ENCODE data around the gene DYRK1A.

DYRK1A gene

DNA sequence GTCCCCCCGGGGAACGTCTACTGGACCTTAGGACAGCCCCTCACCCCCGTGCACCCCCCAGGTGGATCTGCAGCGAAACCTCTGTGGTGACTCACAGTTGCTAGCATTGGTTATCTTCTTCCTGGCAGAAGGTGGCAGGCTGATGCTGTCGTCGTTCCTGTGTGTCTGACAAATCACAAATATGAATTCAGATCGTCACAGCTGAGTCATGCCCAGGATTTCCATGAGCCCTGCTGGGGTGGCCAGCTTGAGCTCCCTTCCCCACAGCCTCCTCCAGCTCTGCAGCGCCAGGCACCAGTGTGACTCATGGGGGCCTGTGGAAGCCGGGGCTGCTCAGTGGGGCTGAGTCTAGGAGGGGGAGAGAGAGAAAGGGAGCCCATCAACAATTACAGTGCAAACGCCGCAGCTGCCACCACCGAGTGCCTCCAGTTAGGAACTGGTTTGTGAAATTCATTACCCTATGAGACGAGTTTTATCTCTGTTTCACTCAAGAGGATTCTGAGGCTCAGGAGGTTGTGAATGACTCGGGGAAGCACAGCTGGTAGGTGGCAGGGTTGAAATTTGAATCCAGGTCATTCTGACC, 197.9 kb downstream of the DYRK1A start:
- no peaks in the 10 kb centered on the region for H3K9me3 Mint-ChIP-seq
- peaks cover 12% of the 10 kb centered on the region for H3K36me3 Mint-ChIP-seq (ENCODE audit: insufficient read depth)
- H3K4me3 Mint-ChIP-seq, result peak overlapping the region; percentile 94
- H3K27ac Mint-ChIP-seq (ENCODE audit: low read depth), result peak overlapping the region; percentile 98
- peaks cover 13% of the 10 kb centered on the region for H3K4me1 Mint-ChIP-seq
- no peaks in the 10 kb centered on the region for H3K27me3 Mint-ChIP-seq
- peak in 1 of 2 donors; percentile 78 for DNase-seq (ENCODE audit: low spot score in 2 of 2)
- peak; percentile 83 for ATAC-seq (replicated peaks; ENCODE audit: extremely low read depth, poor library complexity, severe bottlenecking)

DNA sequence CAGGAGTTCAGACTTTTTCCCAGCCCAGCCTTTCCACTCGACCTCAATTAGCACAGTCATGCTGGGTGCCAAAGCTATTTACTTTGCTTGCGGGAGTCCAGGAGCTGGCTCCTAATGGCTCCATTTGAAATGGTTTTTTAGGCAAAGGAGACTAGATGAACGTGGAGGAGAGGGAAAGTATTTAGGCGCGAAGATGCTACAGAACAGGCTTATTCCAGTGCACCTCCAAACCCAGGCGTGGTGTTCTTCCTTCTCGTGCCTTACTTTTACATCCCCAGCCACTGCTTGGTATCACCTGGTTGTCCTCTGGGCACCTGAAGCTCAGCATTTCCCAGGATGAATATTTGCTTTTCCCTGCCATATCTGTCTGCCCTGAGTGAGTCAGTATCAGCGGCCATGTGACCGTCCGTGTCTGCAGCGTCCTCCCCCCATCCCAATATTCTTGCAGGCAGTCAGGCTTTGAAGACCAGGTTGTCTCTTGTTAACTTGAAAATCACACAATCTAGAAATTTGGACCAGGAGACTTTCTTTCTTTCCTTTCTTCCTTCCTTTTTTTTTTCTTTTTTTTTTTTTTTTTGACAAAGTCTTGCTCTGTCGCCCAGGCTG, 198.5 kb downstream of the DYRK1A start:
- DNase-seq (ENCODE audit: low spot score in 2 of 2), result no peak

DNA sequence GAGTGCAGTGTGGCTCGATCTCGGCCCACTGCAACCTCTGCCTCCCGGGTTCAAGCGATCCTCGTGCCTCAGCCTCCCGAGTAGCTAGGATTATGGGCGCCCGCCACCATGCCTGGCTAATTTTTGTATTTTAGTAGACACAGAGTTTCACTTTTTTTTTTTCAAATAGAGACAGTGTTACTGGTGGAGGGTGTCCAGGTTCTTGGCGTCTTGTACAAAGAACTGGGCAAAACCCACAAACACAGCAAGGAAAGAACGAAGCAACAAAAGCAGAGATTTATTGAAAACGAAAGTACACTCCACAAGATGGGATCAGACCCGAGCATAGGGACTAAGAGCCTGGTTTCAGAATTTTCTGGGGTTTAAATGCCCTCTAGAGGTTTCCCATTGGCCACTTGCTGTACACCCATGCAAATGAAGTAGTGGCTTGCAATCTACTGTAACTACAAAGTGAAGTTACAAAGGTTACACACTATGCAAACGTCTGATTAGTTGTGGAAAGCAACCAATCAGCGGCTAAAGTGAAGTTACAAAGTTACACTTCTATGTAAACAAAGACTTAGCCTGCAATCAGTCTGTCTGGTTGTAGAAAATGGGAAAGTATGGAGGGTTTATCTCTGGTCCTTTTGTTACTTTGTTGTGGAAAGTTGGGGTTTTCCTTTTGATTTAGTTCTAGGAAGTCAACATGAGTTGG, 199.1 kb downstream of the DYRK1A start:
- peak overlapping the region; percentile 98 for H3K27ac Mint-ChIP-seq (ENCODE audit: low read depth)
- ATAC-seq (replicated peaks; ENCODE audit: extremely low read depth, poor library complexity, severe bottlenecking), result no peak

More for the DNA sequence above, 198.5 kb downstream of the DYRK1A start:
- ATAC-seq (replicated peaks; ENCODE audit: extremely low read depth, poor library complexity, severe bottlenecking), result no peak
- Mint-ChIP-seq H3K9me3 (no peaks in the 10 kb centered on the region), H3K4me3 (peak overlapping the region; percentile 94), H3K27ac (ENCODE audit: low read depth) (peak overlapping the region; percentile 98), H3K36me3 (ENCODE audit: insufficient read depth) (peaks cover 12% of the 10 kb centered on the region), H3K4me1 (peaks cover 13% of the 10 kb centered on the region), H3K27me3 (no peaks in the 10 kb centered on the region)

DNA sequence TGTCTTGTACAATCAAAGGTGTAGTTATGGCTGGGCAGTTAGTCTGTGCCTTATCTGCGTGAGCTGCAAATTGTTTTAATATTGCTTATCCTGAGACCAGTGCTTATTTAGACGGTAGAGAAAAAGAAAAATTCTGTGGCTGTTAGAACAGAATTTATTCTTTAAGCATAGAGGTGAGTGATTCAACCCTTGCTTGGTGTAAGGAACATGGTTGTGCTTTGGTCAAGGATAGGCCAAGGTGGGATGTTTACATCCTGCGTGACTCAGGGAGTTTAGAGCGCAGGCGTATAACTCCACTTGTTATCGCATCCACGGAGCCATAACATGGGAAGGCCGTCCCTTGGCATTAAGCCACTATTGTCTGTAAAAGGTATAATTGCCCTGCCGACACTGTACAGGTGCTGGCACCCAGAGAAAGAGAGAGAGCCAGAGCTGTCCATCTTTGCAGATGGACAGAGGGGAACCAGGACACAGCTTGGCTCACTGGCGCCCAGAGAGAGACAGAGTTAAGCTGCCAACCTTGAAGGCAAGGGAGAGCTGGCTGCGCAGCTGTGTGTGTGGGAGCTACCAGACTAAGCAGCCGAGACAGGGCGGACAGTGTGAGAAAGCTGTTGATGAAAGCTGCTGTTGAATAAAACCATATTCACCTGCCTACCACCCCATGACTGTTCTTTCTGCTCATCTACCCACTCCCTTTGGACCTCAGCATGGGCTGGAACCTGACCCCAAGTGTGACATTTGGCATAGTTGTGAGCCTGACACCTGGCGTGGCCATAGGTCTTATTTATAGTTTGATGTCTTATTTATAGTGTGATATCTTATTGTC, 200.4 kb downstream of the DYRK1A start:
- peaks cover 7% of the 10 kb centered on the region for H3K27me3 Mint-ChIP-seq
- peaks cover 13% of the 10 kb centered on the region for H3K4me1 Mint-ChIP-seq
- H3K36me3 Mint-ChIP-seq (ENCODE audit: insufficient read depth), result peaks cover 14% of the 10 kb centered on the region
- ATAC-seq (replicated peaks; ENCODE audit: extremely low read depth, poor library complexity, severe bottlenecking) (no peak), DNase-seq (ENCODE audit: low spot score in 2 of 2) (no peak)
- no peak overlapping the region for H3K4me3 Mint-ChIP-seq
- no peaks in the 10 kb centered on the region for H3K9me3 Mint-ChIP-seq
- H3K27ac Mint-ChIP-seq (ENCODE audit: low read depth), result no peak overlapping the region

More for the DNA sequence above, 199.1 kb downstream of the DYRK1A start:
- H3K4me1 Mint-ChIP-seq, result peaks cover 13% of the 10 kb centered on the region
- DNase-seq (ENCODE audit: low spot score in 2 of 2), result no peak
- peaks cover 12% of the 10 kb centered on the region for H3K36me3 Mint-ChIP-seq (ENCODE audit: insufficient read depth)
- peak overlapping the region; percentile 65 for H3K4me3 Mint-ChIP-seq
- no peaks in the 10 kb centered on the region for H3K9me3 Mint-ChIP-seq
- H3K27me3 Mint-ChIP-seq, result no peaks in the 10 kb centered on the region

DNA sequence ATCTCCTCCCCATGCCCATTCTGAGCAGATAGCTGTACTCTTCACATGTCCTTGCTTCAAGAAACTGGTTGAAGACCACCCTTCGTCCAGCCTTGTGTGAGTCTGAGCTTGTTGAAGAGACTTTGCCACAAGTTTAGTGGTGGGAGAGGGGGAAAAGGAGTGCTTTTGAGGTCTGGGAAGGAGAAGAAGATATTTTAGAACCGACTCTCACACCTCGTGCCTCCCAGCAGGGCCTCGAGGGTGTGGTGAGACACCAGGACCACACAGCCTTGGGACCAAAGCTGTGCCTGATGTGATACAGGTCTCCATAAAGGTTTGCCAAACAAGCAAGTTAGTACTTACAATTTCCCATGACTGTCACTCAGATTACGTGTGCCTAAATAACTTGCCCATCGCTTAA, 201.8 kb downstream of the DYRK1A start:
- H3K27me3 Mint-ChIP-seq, result peaks cover 13% of the 10 kb centered on the region

DNA sequence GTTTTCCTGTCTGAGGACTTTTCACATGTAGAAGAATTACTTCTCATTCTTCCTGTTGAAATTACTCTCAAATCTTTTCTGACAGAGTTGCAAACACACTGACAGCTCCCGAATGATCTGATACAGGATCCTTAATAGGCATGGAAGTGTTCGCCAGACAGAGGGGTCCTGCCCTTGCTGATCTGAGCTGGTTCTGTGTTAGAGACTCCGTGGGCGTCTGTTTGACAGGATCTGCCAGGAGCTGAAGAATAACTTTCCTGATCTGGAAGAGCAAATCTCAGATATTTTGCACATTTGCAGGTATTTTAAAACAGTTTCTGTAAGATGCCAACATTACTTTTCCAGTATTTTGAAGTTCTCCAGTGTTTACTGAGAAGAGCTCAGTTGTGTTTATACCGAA, 202.3 kb downstream of the DYRK1A start:
- no peak overlapping the region for H3K4me3 Mint-ChIP-seq
- ATAC-seq (replicated peaks; ENCODE audit: extremely low read depth, poor library complexity, severe bottlenecking) (no peak), DNase-seq (ENCODE audit: low spot score in 2 of 2) (no peak)
- peaks cover 13% of the 10 kb centered on the region for H3K4me1 Mint-ChIP-seq
- peaks cover 13% of the 10 kb centered on the region for H3K27me3 Mint-ChIP-seq
- no peaks in the 10 kb centered on the region for H3K9me3 Mint-ChIP-seq
- peaks cover 9% of the 10 kb centered on the region for H3K36me3 Mint-ChIP-seq (ENCODE audit: insufficient read depth)
- no peak overlapping the region for H3K27ac Mint-ChIP-seq (ENCODE audit: low read depth)

More for the DNA sequence above, 201.8 kb downstream of the DYRK1A start:
- peaks cover 12% of the 10 kb centered on the region for H3K36me3 Mint-ChIP-seq (ENCODE audit: insufficient read depth)
- H3K27ac Mint-ChIP-seq (ENCODE audit: low read depth), result no peak overlapping the region
- no peak for ATAC-seq (replicated peaks; ENCODE audit: extremely low read depth, poor library complexity, severe bottlenecking)
- H3K9me3 Mint-ChIP-seq, result no peaks in the 10 kb centered on the region
- no peak overlapping the region for H3K4me3 Mint-ChIP-seq
- H3K4me1 Mint-ChIP-seq, result peaks cover 13% of the 10 kb centered on the region
- no peak for DNase-seq (ENCODE audit: low spot score in 2 of 2)

DNA sequence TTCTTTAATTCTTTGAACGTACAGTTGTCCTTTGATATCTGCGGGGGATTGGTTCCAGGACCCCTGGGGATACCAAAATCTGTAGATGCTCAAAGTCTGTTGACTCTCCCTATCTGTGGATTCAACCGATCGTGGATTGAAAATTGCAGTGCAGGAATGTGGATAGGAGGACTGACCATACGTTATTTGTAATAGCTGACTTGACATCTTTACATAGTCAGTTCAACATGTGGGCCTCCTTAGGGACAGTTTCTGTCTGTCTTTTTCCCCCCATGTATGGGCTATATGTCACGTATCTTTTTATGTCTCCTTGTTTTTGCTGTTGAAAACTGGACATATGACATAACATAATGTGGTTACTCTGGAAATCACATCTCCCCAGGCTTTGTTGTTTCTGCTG, 204.9 kb downstream of the DYRK1A start:
- ATAC-seq (replicated peaks; ENCODE audit: extremely low read depth, poor library complexity, severe bottlenecking), result no peak
- Mint-ChIP-seq H3K9me3 (no peaks in the 10 kb centered on the region), H3K27me3 (peaks cover 36% of the 10 kb centered on the region)

DNA sequence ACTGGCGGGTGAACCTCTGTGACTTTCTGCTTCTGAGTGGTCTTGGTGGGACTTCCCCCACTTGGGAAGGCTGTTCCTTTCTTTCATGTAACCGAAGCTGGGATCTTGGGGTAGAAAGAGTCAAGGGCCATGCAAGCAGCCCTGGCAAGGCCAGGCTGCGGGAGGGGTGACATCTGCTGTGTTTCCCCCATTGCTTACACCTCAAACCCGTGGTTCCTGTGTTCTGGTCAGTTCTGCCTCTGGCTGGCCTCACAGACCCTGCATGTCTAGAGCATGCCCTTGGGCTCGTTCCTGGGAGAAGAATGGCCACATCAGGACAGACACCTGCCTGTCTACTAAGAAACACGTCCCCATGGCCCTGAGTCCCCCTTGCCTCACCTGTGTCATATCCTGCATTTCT, 207.7 kb downstream of the DYRK1A start:
- no peak overlapping the region for H3K27ac Mint-ChIP-seq (ENCODE audit: low read depth)
- H3K27me3 Mint-ChIP-seq, result peaks cover 52% of the 10 kb centered on the region
- ATAC-seq (replicated peaks; ENCODE audit: extremely low read depth, poor library complexity, severe bottlenecking) (no peak), DNase-seq (ENCODE audit: low spot score in 2 of 2) (no peak)
- H3K9me3 Mint-ChIP-seq, result peaks cover 5% of the 10 kb centered on the region
- peaks cover 2% of the 10 kb centered on the region for H3K36me3 Mint-ChIP-seq (ENCODE audit: insufficient read depth)
- H3K4me3 Mint-ChIP-seq, result no peak overlapping the region
- H3K4me1 Mint-ChIP-seq, result no peaks in the 10 kb centered on the region

More for the DNA sequence above, 204.9 kb downstream of the DYRK1A start:
- Mint-ChIP-seq H3K4me3 (no peak overlapping the region), H3K36me3 (ENCODE audit: insufficient read depth) (peaks cover 2% of the 10 kb centered on the region), H3K27ac (ENCODE audit: low read depth) (no peak overlapping the region), H3K4me1 (no peaks in the 10 kb centered on the region)
- no peak for DNase-seq (ENCODE audit: low spot score in 2 of 2)

DNA sequence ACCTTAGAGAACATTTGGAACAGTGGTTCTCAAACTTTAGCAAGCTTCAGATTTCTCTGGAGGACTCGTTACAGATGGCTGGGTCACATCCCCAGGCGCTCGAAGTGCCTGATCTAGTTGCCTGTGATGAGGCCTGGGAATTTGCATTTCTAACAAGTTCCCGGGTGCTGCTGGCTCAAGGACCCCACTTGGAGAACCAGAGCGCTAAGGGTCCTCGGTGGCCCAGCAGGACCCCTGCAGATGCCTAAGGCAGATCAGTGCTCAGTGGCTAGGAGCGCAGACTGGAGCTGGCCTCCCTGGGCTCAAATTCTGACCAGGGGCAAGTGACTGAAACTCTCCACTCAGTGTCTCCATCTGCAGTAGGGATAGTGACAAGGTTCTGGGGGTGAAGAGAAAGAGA, 208.2 kb downstream of the DYRK1A start:
- no peak overlapping the region for H3K27ac Mint-ChIP-seq (ENCODE audit: low read depth)
- H3K9me3 Mint-ChIP-seq, result peaks cover 5% of the 10 kb centered on the region
- no peak overlapping the region for H3K4me3 Mint-ChIP-seq
- ATAC-seq (replicated peaks; ENCODE audit: extremely low read depth, poor library complexity, severe bottlenecking), result no peak
- H3K36me3 Mint-ChIP-seq (ENCODE audit: insufficient read depth), result peaks cover 2% of the 10 kb centered on the region
- H3K4me1 Mint-ChIP-seq, result no peaks in the 10 kb centered on the region
- no peak for DNase-seq (ENCODE audit: low spot score in 2 of 2)
- peaks cover 56% of the 10 kb centered on the region for H3K27me3 Mint-ChIP-seq

DNA sequence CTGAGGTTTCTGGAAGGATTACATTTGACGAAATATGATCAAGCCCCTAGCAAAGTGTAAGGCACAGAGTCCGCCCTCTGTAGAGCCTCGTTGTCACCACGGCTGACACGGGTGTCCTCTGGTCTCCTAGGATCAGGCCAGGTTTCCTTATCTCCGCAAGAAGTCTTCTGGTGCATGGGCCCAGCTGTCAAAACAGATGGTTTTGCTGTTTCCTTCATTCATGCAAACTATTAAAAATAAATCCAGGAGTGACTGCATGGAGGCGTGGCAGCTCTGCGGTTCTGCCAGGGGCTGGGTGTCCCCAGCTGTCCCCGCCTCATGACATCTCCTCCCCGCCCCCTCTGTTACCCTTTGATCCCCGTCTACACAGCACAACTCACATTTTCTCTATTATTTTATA, 209.0 kb downstream of the DYRK1A start:
- no peaks in the 10 kb centered on the region for H3K4me1 Mint-ChIP-seq
- no peak overlapping the region for H3K4me3 Mint-ChIP-seq
- H3K27me3 Mint-ChIP-seq, result peaks cover 62% of the 10 kb centered on the region
- ATAC-seq (replicated peaks; ENCODE audit: extremely low read depth, poor library complexity, severe bottlenecking), result no peak
- no peak for DNase-seq (ENCODE audit: low spot score in 2 of 2)
- H3K27ac Mint-ChIP-seq (ENCODE audit: low read depth), result no peak overlapping the region
- H3K36me3 Mint-ChIP-seq (ENCODE audit: insufficient read depth), result peaks cover 2% of the 10 kb centered on the region
- peaks cover 5% of the 10 kb centered on the region for H3K9me3 Mint-ChIP-seq
